ENCODE results near the gene AMN. TPM values are rescaled to one million over a fixed set of nuclear protein-coding genes. Genes with fewer than 3 reads are reported as not detected.

The AMN gene
- total and polyA plus RNA-seq, 9 of the 15 experiments (the other 6 are each of a cell fraction or from before 2014, with no cell fraction given), result 0.04 to 0.14 TPM; not detected in 7

GRCh38 chr14:102970496-102970895, 48.0 kb downstream of the AMN start:
- CTCF ChIA-PET (ENCODE audit: low intra/inter-chr PET ratio), result no interaction called here
- Histone ChIP-seq H3K4me1 (replicated peaks in 1 of 2; ENCODE audit: control insufficient read depth in 2 of 2, insufficient read depth in 2 of 2, low read length in 2 of 2) (peaks cover 0 to 6% of the 10 kb centered on the region in 2 experiments; a peak in 1 of 5 replicates), H2AFZ (ENCODE audit: low read depth, low read length) (no peak overlapping the region), H3K79me2 (ENCODE audit: control insufficient read depth, insufficient read depth, low read length) (no peaks in the 10 kb centered on the region), H3K36me3 (ENCODE audit: control insufficient read depth, insufficient read depth, low read length) (peaks cover 66% of the 10 kb centered on the region; the same call in 2 of the 3 replicates), H3K9ac (ENCODE audit: insufficient read depth in 1 of 2, low read depth in 2 of 2, low read length in 2 of 2) (no peak overlapping the region), H3K27me3 (ENCODE audit: control insufficient read depth in 2 of 2, insufficient read depth in 2 of 2, low read length in 2 of 2) (no peaks in the 10 kb centered on the region), H4K20me1 (replicated peaks; ENCODE audit: control insufficient read depth, insufficient read depth, low read length) (no peaks in the 10 kb centered on the region), H3K4me2 (ENCODE audit: insufficient read depth, low read length) (no peak overlapping the region), H3K4me3 (no peak overlapping the region), H3K9me3 (replicated peaks; ENCODE audit: control insufficient read depth, insufficient read depth, low read depth, low read length) (no peaks in the 10 kb centered on the region), H3K9me1 (ENCODE audit: control insufficient read depth, insufficient read depth, low read length) (no peaks in the 10 kb centered on the region), H3K27ac (ENCODE audit: extremely low read depth, low read depth, low read length) (no peak overlapping the region)
- DNase-seq (ENCODE audit: extremely low read depth in 1 of 4, low spot score in 3 of 4) (no peak), FAIRE-seq (no peak), ATAC-seq (no peak)
- WGBS (ENCODE audit: insufficient coverage, low coverage, missing lambda C conversion rate), result 89% methylated on average over 10 of the region's 10 CpGs
- no TSS peak for BruUV-seq (replicated peaks)
- TF ChIP-seq MNT (conservative IDR thresholded peaks at IDR 0.05) (no peak), ZNF766 (CRISPR knock-in tag; conservative IDR thresholded peaks at IDR 0.05) (no peak), E2F4 (CRISPR knock-in tag; IDR thresholded peaks at IDR 0.05; ENCODE audit: low read depth) (no peak), ZNF174 (CRISPR knock-in tag; IDR thresholded peaks at IDR 0.05) (no peak), ATF3 (IDR thresholded peaks at IDR 0.05) (no peak), ATF3 (CRISPR knock-in tag; conservative IDR thresholded peaks at IDR 0.05) (no peak), ZNF324 (CRISPR knock-in tag; IDR thresholded peaks at IDR 0.05) (no peak), CBFA2T2 (conservative IDR thresholded peaks at IDR 0.05) (no peak), SUPT5H (IDR thresholded peaks at IDR 0.05) (no peak), RBM14 (IDR thresholded peaks at IDR 0.05; ENCODE audit: borderline replicate concordance, insufficient read depth, low read depth, low read length) (no peak), ZBTB2 (IDR thresholded peaks at IDR 0.05) (no peak), FOXK1 (CRISPR knock-in tag; IDR thresholded peaks at IDR 0.05; ENCODE audit: borderline replicate concordance) (no peak), MXD1 (CRISPR knock-in tag; IDR thresholded peaks at IDR 0.05; ENCODE audit: borderline replicate concordance, poor library complexity, severe bottlenecking) (no peak), EHMT2 (IDR thresholded peaks at IDR 0.05) (no peak), ELK3 (CRISPR knock-in tag; IDR thresholded peaks at IDR 0.05) (no peak), EP300 (IDR thresholded peaks at IDR 0.05; ENCODE audit: low read length) (no peak), ZNF311 (CRISPR knock-in tag; IDR thresholded peaks at IDR 0.05) (no peak)
- intact Hi-C loops (cut with micrococcal nuclease) (no loop called here), in situ Hi-C loops (cut with MboI) (no loop called here)
- POLR2A ChIA-PET, result no interaction called here
